RCC 7860 (cell line): ENCODE results near the gene TCHP.
"Not testable (repeated sequence)": the region's sequence is repeated elsewhere in the genome, so short reads cannot be mapped to it uniquely, and the experiment has no call there.

Experiments
- DNase-seq: peaks from one replicate; pipeline ENCODE4 v3.0.0-alpha.2; 2015; ENCODE audit warnings: low spot score
- FAIRE-seq: peaks from 2 replicates; lab custom pipeline; 2012; peaks lifted over from hg19 to GRCh38; lab: Jason Lieb, UNC

Gene TCHP

DNA sequence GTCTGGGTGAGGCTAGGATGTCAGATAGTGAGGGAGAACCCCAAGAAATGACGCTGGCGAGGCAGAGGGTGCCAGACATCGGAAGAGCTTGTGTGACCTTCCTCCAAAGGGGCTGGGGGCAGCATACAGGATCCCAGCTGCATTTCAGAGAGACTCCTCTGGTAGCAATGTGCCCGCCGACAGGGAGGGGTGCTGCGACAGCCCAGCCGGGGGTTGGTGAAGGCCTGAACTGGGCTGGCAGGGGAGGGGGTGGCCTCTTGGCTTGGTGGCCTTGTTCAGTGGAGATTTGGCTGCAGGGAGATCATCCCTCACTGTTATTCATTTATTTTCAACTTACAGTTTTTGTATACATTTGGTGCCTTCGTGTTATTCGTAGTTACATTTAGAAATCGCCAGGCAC is 5.2 kb downstream of the TCHP start:
- DNase-seq (no peak), FAIRE-seq (no peak)

DNA sequence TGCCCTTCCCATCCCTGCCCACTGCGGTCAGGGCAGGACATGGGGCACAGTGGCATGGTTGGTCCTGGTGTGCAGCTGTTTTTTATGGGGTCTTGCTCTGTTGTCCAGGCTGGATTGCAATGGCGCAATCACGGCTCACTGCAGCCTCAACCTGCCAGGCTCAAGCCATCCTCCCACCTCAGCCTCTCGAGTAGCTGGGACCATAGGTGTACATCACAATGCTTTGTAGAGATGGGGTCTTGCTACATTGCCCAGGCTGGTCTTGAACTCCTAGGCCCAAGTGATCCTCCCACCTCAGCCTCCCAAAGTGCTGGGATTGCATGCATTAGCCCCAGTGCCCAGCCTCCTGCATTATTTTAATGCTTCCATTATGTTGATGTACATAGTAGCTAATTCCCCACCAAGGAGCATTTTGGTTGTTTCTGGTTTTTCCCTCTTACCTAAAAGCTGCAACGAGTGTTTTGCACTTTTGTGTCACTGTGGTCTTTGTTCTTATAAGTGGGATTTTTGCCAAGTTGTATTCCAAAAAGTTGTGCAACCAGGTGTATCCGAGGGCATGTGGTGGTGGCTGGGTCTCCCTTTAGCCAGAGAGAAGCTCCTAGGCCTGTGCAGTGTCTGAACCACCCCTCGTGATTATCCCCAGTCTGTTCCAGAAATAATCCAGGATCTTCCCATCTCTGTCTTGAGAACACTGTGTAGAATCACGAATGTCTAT is 10.3 kb downstream of the TCHP start:
- DNase-seq (no peak), FAIRE-seq (no peak)

DNA sequence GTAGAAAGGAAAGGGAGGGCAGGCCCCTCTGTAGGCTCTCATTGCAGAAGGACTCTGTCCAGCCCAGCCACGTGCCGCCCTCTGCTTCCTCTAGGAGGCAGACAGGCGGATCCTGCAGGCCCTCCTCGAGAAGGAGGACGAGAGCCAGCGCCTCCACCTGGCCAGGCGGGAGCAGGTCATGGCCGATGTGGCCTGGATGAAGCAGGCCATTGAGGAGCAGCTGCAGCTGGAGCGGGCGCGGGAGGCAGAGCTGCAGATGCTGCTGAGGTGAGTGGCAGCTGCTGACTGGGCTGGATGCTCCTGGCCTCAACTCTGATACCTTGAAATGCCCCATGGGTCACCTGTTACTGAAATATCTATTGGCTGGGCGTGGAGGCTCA is 10.9 kb downstream of the TCHP start:
- no peak for FAIRE-seq

GRCh38 chr12:109912855-109913321 is 12.8 kb downstream of the TCHP start:
- DNase-seq = no peak
- no peak for FAIRE-seq

More for the DNA sequence above, 10.9 kb downstream of the TCHP start:
- DNase-seq = peak; percentile 8

DNA sequence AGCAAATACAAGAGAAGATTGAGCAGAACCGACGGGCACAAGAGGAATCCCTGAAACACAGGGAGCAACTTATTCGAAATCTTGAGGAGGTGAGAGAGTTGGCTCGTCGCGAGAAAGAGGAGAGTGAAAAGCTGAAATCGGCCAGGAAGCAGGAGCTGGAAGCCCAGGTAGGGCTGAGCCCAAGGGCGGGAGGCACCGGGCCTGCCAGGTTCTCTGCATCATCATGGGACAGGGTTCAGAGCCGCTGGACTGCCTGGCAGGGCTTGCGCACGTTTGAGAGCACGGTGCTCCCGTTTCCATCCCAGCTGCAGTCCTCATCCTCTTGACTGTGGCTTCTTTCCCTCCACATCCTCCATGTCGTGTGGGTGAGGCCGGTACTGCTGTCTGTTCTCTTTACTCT is 14.4 kb downstream of the TCHP start:
- FAIRE-seq = no peak

GRCh38 chr12:109915171-109916040 is 15.3 kb downstream of the TCHP start:
- no peak for FAIRE-seq
- no peak for DNase-seq

More for the DNA sequence above, 14.4 kb downstream of the TCHP start:
- no peak for DNase-seq

DNA sequence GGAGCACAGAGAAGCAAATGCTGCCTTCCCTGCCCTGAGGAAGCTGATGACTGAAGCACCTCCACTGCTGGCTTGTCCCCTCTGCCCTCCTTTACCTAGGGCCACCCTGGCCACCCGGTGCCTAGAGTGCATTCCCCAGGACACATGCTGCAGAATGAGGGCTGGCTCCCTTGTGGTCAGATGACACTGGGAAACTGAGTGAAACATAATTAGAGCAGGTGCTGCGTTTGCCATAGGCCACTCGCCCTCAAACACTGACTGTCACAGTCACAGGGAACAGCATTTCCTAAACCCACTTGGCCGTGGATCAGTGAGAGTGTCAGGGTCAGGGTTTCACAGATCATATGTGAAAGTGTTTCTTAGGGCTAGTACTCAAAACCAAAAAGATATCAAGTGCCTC is 16.0 kb downstream of the TCHP start:
- FAIRE-seq = no peak

GRCh38 chr12:109919456-109919855 is 19.4 kb downstream of the TCHP start:
- no peak for DNase-seq
- FAIRE-seq = no peak

More for the DNA sequence above, 16.0 kb downstream of the TCHP start:
- no peak for DNase-seq

DNA sequence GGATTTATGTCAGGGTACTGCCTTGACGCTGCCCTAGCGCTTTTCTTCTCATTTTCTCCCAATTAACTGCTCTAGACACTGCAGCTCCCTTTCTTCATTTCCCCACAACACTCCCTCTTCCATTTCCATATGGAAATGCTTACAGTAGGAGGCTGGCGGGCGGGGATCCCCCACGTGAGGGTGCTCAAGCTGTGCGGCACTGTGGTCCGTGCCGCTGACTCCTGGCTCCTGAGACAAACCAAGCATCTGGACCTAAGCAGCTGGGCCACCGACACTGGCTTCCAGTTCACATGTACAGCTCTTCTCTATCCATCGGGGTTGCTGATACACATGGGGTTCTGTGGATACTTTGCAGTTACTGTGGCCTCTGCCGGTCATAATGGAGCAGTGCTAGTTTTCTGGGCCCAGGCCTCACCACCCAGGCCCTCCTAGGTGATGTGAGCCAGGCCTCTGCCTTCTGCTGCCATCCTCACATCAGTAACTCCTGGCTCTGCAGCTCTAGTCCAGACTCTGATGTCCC is 20.2 kb downstream of the TCHP start:
- DNase-seq (no peak), FAIRE-seq (no peak)

DNA sequence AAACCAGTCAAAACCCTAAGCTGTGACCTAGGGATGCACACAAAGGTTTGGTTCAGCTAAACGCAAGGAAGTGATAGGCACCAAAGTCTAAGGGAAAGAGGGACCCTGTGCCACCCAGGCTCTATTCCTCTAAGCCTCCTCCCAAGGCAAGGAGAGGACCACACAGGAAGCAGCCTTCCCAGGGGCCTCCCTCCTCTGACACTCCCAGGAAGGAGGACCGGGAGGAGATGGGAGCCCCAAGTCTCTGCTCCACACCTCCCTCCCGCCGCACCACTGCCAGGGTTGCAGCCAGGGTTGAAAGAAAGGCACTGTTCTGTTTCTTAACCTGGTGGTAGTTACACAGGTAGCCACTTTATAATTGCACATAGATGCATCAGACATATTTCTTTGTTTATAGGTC is 21.9 kb downstream of the TCHP start:
- FAIRE-seq (no peak), DNase-seq (no peak)

- DNase-seq (no peak), FAIRE-seq (no peak)
Observed at GRCh38 chr12:109923038-109923437, 23.0 kb downstream of the TCHP start.

DNA sequence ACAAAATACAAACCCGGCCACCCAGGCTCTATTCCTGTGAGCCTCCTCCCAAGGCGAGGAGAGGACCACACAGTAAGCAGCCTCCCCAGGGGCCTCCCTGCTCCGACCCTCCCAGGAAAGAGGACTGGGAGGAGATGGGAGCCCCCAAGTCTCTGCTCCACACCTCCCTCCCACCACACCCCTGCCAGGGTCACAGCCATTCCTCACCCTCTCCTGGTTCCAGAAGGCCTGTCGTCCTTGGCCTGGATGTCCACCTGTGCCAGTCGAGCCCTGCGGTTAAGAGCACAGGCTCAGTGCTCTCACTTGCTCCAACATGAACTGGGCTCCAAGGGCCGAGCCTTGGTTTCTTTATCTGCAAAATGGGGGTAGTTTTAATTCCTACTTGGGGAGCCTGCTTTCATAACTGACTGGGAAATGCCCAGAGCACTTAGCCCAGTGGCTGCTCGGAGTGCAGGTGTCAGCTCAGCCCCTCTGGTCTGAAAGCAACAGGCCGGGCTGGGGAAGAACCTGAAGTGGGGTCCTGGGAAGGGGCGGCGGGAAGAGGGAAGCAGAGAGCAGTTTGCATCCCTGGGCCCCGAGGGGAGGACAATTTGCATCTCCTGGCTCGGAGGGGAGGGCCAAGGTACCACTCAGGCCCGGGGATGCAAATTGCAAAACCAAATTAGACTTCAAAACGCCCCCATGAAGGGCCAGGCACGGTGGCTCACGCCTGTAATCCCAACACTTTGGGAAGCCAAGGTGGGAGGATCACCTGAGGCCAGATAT is 23.6 kb downstream of the TCHP start:
- FAIRE-seq (no peak), DNase-seq (no peak)

DNA sequence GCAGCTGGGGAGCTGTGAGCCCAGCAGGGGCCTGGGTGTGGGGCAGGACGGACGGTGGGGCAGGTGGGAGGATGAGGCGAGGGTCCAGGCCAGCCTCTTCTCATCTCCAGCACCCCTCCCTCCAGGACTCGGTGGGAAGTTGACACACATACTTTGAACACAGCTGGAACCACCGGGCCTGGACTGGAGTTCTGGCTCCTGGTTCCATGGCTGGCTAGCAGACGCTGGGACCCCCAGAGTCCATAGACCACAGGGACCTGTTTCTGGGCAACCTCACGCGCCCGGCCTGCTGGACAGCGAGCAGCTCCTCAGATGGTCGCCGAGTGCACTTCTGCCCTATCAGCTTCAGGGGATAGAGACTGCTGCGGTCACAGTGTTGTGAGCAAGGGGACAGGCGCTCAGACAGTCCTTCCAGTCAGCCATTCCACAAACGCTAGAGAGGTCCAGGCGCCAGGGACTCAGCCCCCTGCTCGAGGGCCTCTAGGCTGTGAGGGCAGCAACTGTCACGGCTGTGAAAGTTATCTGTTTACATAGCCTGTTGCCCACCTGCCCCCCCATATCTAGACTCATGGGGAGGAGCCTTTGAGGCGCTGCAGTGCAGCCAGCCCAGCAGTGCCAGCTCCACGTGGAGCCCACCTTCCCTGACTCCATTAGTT is 25.2 kb downstream of the TCHP start:
- DNase-seq = no peak
- no peak for FAIRE-seq

DNA sequence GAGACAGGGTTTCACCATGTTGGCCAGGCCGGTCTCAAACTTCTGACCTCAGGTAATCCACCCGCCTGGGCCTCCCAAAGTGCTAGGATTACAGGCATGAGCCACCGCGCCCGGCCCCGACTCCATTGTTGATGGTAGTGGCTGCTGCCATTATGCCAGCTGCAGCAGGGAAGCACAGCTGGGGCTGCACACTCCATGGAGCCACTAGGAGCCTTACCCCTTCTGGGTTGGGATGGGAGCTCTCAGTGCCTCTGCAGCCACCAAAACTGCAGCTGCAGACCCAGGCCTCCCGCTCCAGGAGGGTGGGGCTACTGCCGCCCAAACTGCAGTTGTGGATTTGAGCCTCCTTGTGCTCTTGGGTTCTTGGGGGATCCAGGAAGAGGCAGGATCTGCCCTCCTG is 25.9 kb downstream of the TCHP start:
- DNase-seq (no peak), FAIRE-seq (no peak)

- FAIRE-seq (no peak), DNase-seq (no peak)
Observed at GRCh38 chr12:109926488-109927210, 26.6 kb downstream of the TCHP start.

GRCh38 chr12:109927622-109928021 is 27.5 kb downstream of the TCHP start:
- no peak for FAIRE-seq

GRCh38 chr12:109928058-109928656 is 28.1 kb downstream of the TCHP start:
- DNase-seq (no peak), FAIRE-seq (no peak)

More at GRCh38 chr12:109927622-109928021, 27.5 kb downstream of the TCHP start:
- DNase-seq = peak; percentile 20

GRCh38 chr12:109929326-109929725 is 29.3 kb downstream of the TCHP start:
- not testable (repeated sequence) for FAIRE-seq, DNase-seq

DNA sequence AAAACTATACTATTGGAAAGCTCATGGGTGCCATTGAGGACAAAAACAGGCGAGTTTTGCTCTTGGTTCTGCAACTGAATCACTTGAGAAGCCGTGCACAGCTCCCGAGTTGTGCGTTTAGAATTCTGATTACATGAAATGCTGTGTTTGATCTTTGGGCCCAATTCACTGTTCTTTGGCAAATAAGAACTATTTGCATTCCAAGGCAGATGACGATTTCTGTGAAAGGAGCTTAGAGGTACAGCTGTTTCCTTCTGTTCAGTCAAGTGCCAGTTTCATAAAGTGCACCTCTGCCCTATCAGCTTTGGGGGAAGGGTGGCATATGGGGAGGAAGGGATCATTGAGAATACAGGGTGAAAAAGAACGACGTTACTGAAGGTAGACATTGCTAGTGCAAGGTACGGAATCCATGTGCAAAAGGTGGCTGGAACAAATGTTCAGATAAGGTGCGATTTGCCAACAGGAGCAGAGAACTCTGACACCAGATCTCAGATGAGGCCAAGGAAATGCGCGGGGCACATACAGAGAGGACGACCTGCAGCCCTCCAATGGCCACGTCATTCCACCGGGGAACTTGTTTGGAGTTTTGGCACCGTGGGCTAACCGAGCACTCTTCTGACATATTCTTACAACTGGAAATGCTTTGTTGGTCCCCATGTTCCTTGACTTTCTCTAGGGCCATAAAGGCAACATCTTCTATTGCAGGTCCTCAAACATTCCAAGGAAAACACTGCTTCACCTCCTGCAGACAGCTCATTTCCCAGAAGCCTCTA is 30.1 kb downstream of the TCHP start:
- DNase-seq (no peak), FAIRE-seq (no peak)
